A549 (cell line): Measurements from ENCODE around the gene CLPX.

Experiments used
- CBX2 ChIP-seq: fragments of 200-600 bp; sonication (generic); IDR thresholded peaks from 2 replicates; pipeline ENCODE4 v1.6.1; 2016; ENCODE audit warnings: low read depth, mild to moderate bottlenecking, borderline replicate concordance
- CBX8 ChIP-seq: fragments of 200-600 bp; sonication (generic); IDR thresholded peaks from 2 replicates; pipeline ENCODE4 v1.6.1; 2016
- EP300 ChIP-seq, 2 experiments: fragments of >200 bp; sonication (Bioruptor Twin); formaldehyde crosslinking; IDR thresholded peaks; 2 replicates in 1 of 2; 3 replicates in 1 of 2; pipeline ENCODE4 v1.6.1; 2016 to 2017
- FOSL2 ChIP-seq, 2 experiments: fragments of 450-650 bp in 1 of 2; fragments of >200 bp in 1 of 2; sonication (Bioruptor Twin) in 1 of 2; formaldehyde crosslinking; IDR thresholded peaks; 2 replicates each; pipeline versions ENCODE4 v1.5.0 to v1.6.1; 2016 to 2020; ENCODE audit warnings: mild to moderate bottlenecking in 1 of 2, moderate library complexity in 1 of 2
- HDAC2 ChIP-seq: fragments of 200-600 bp; sonication (generic); IDR thresholded peaks from 2 replicates; pipeline ENCODE4 v1.6.1; 2016
- HOXA7 ChIP-seq: fragments of 250-450 bp; sonication (Bioruptor Pico); IDR thresholded peaks from 2 replicates; pipeline ENCODE4 v1.5.0; 2020; ENCODE audit warnings: mild to moderate bottlenecking, moderate library complexity
- KDM1A ChIP-seq: fragments of 200-600 bp; sonication (generic); IDR thresholded peaks from 2 replicates; pipeline ENCODE4 v1.6.1; 2016; ENCODE audit warnings: low read depth, mild to moderate bottlenecking
- NR3C1 ChIP-seq: fragments of >200 bp; sonication (Bioruptor Twin); formaldehyde crosslinking; IDR thresholded peaks from 3 replicates; pipeline ENCODE4 v1.6.1; 2017
- POLR2A ChIP-seq: IDR thresholded peaks from 2 replicates; pipeline ENCODE4 v1.6.1; 2012; ENCODE audit warnings: mild to moderate bottlenecking, low read length
- RAD21 ChIP-seq, 2 experiments: fragments of >200 bp in 1 of 2; sonication (Bioruptor Twin) in 1 of 2; formaldehyde crosslinking in 1 of 2; IDR thresholded peaks in 1 of 2; conservative IDR thresholded peaks in 1 of 2; 2 replicates in 1 of 2; 3 replicates in 1 of 2; pipeline ENCODE4 v1.6.1; 2012 to 2018; ENCODE audit warnings: inconsistent platforms in 1 of 2
- RNF2 ChIP-seq: fragments of 200-600 bp; sonication (generic); IDR thresholded peaks from 2 replicates; pipeline ENCODE4 v1.6.1; 2016; ENCODE audit warnings: low read depth, mild to moderate bottlenecking, antibody characterized with exemption, moderate library complexity, borderline replicate concordance
- TF ChIP-seq, protein P1 (sequence below): fragments of >200 bp; sonication (Bioruptor Twin); formaldehyde crosslinking; IDR thresholded peaks from 3 replicates; pipeline ENCODE4 v1.5.1; 2016
- TF ChIP-seq, protein P2 (sequence below): IDR thresholded peaks from 2 replicates; pipeline ENCODE4 v1.6.1; 2012
- TF ChIP-seq, protein P3 (sequence below): fragments of 250-450 bp; sonication (Bioruptor Pico); IDR thresholded peaks from 2 replicates; pipeline ENCODE4 v1.5.0; 2020; ENCODE audit warnings: low read depth, mild to moderate bottlenecking, moderate library complexity

DNA sequence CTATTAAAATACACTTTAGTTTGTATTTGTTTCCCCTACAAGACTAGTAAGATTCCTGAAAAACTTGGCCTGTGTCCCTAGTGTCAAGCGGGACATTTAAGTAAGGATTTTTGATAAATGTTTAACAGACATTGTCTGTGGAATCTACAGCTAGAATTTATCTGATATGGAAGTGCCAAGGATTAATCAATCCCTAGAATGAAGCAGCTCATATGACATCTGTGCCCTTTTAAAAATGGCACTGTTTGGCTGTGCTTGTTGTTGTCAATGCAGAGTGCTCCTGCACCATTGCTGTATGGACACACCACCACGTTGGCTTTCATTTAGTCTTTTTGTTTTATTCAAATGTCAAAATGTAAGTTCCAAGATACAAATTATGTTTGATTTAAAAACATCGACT is 37.2 kb downstream of the CLPX start:
- no peak for TF ChIP-seq KDM1A
- TF ChIP-seq, protein P1, sequence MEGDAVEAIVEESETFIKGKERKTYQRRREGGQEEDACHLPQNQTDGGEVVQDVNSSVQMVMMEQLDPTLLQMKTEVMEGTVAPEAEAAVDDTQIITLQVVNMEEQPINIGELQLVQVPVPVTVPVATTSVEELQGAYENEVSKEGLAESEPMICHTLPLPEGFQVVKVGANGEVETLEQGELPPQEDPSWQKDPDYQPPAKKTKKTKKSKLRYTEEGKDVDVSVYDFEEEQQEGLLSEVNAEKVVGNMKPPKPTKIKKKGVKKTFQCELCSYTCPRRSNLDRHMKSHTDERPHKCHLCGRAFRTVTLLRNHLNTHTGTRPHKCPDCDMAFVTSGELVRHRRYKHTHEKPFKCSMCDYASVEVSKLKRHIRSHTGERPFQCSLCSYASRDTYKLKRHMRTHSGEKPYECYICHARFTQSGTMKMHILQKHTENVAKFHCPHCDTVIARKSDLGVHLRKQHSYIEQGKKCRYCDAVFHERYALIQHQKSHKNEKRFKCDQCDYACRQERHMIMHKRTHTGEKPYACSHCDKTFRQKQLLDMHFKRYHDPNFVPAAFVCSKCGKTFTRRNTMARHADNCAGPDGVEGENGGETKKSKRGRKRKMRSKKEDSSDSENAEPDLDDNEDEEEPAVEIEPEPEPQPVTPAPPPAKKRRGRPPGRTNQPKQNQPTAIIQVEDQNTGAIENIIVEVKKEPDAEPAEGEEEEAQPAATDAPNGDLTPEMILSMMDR: no peak
- no peak for TF ChIP-seq EP300 (IDR thresholded peaks at IDR 0.05)
- TF ChIP-seq, protein P2, sequence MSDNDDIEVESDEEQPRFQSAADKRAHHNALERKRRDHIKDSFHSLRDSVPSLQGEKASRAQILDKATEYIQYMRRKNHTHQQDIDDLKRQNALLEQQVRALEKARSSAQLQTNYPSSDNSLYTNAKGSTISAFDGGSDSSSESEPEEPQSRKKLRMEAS: no peak
- TF ChIP-seq CBX2: no peak
- TF ChIP-seq HDAC2: no peak
- TF ChIP-seq CBX8: no peak
- no peak for TF ChIP-seq FOSL2 (IDR thresholded peaks at IDR 0.05)
- TF ChIP-seq FOSL2 (CRISPR knock-in tag; IDR thresholded peaks at IDR 0.05): no peak
- TF ChIP-seq RNF2: no peak
- no peak for TF ChIP-seq POLR2A
- no peak for TF ChIP-seq RAD21 (conservative IDR thresholded peaks at IDR 0.05 in 1 of 2, IDR thresholded peaks at IDR 0.05 in 1 of 2)
- TF ChIP-seq HOXA7: no peak
- no peak for TF ChIP-seq NR3C1
- TF ChIP-seq, protein P3, sequence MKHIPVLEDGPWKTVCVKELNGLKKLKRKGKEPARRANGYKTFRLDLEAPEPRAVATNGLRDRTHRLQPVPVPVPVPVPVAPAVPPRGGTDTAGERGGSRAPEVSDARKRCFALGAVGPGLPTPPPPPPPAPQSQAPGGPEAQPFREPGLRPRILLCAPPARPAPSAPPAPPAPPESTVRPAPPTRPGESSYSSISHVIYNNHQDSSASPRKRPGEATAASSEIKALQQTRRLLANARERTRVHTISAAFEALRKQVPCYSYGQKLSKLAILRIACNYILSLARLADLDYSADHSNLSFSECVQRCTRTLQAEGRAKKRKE (CRISPR knock-in tag): no peak
